Lower leg skin (tissue), 4 donors: ENCODE measurements around the gene ALDH7A1. TPM values are rescaled to one million over a fixed set of nuclear protein-coding genes. Genes with fewer than 3 reads are reported as not detected.

Source experiments
- DNase-seq, 2 donors: peaks; one replicate each; pipeline ENCODE4 v3.0.0-alpha.2; 2019; ENCODE audit warnings: low spot score in 2 of 2
- H3K4me3 ChIP-seq: fragments of 200-600 bp; sonication (generic); 2 replicates; pipeline ENCODE4 v1.5.1; 2017; ENCODE audit warnings: mild to moderate bottlenecking, low read depth; ENCODE audit not compliant: poor library complexity, severe bottlenecking
- CTCF ChIP-seq, 3 donors: fragments of 450-650 bp; IDR thresholded peaks; one replicate each; pipeline ENCODE4 v1.5.1; 2016; ENCODE audit warnings: antibody characterized with exemption in 3 of 3, mild to moderate bottlenecking in 3 of 3, moderate library complexity in 2 of 3
- POLR2A ChIP-seq, 2 donors: fragments of 450-650 bp; IDR thresholded peaks; one replicate each; pipeline ENCODE4 v1.6.1; 2016 to 2017; ENCODE audit warnings: antibody characterized with exemption in 2 of 2, mild to moderate bottlenecking in 1 of 2, moderate library complexity in 1 of 2
- WGBS, 2 donors: methylation state at CpG; one replicate each; pipeline ENCODE4 v1.1.5; 2018; 5-methylcytosine and 5-hydroxymethylcytosine counted together
- intact Hi-C: fragments of 100-400 bp; cut with DNase I; formaldehyde crosslinking; loops from one replicate; pipeline ENCODE4 v1.15.0; 2023; ENCODE audit warnings: low total_unique reads
- total RNA-seq, 4 donors: library from RNA; depleted of rRNA; stranded (reverse); fragments of >200 nt; gene quantifications; one replicate each; pipeline ENCODE4 v1.1.0, GENCODE V29; 2016

Gene ALDH7A1
- total RNA-seq, 4 donors from 2014 or later = 26.1 to 36.2 (median 31.4) TPM

DNA sequence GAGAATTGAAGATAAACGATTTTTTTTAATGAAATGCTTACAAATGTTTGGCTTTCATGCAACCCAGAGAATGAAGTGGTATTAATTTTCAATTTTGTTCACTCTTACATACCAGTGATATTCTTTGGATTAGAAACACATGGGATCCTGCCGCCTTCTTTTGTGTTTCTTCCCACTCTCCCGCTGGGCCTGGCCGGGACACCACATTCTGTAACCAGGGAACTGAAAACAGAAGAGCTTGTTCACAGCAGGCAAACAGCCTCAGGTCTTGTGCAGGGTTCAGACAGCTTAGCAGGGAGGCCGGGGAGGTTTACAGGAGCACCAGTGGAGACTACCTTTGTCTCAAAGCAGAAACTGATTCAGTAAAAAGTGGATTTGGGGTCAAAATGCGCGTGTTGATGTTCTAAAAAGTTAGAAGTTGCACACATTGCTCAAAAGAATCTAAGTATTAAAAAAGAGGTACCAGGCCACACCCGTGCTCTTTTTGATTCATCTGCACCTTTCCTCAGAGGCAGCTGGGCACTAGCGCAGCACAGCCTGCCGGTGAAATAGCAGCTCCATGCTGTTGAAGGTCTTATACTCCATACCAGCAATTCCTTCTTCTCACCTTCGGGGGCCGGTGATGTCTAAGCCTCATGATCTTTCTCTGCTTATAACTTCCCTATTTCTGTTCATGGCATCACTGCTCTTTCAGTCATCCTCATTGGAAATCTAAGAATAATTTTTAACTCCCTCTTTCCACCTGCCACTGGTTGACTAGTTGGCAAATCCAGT is 104.7 kb downstream of the ALDH7A1 start:
- intact Hi-C loops = no loop called here
- peak; percentile 57 to 88 for DNase-seq
- WGBS, 2 donors = 50 to 53% methylated on average over 12 of the region's 12 CpGs
- TF ChIP-seq CTCF (IDR thresholded peaks at IDR 0.05) (no peak), POLR2A (IDR thresholded peaks at IDR 0.05) (no peak)
- H3K4me3 ChIP-seq = no peak overlapping the region

- 76 to 81% methylated on average over 7 of the region's 7 CpGs for WGBS, 2 donors
- no peak for DNase-seq
- no peak overlapping the region for H3K4me3 ChIP-seq
- intact Hi-C loops = no loop called here
- TF ChIP-seq CTCF (IDR thresholded peaks at IDR 0.05) (no peak), POLR2A (IDR thresholded peaks at IDR 0.05) (no peak)
These were observed 106.5 kb downstream of the ALDH7A1 start for GRCh38 chr5:126488443-126489065.

- intact Hi-C loops = no loop called here
- TF ChIP-seq POLR2A (IDR thresholded peaks at IDR 0.05) = no peak
- no peak for TF ChIP-seq CTCF (IDR thresholded peaks at IDR 0.05)
- no peak for DNase-seq
- H3K4me3 ChIP-seq = no peak overlapping the region
These were observed 107.4 kb downstream of the ALDH7A1 start for GRCh38 chr5:126487596-126487995.

- H3K4me3 ChIP-seq = no peak overlapping the region
- DNase-seq = no peak
- TF ChIP-seq CTCF (IDR thresholded peaks at IDR 0.05) (no peak), POLR2A (IDR thresholded peaks at IDR 0.05) (no peak)
- WGBS, 2 donors = 46 to 52% methylated on average over 3 of the region's 3 CpGs
- intact Hi-C loops = no loop called here
These were observed 108.7 kb downstream of the ALDH7A1 start for GRCh38 chr5:126486332-126486731.

DNA sequence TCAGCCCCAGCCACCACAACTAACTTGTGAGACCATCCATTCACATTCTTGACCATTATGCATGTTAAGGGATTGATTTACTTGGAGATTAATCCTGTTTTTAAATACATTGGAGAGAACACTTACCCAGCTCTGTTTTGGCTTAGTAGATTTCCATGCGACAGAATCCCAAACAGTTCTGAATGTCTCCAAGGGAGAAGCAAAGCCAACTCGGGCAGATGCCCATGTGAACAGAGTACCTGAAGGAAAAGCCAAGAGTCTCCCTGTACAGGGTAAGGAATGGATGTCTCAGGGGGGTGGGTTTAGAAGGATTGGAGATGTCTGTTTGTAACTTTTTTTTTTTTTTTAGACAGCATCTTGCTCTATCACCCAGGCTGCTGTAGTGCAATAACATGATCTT is 110.8 kb downstream of the ALDH7A1 start:
- TF ChIP-seq CTCF (IDR thresholded peaks at IDR 0.05) (no peak), POLR2A (IDR thresholded peaks at IDR 0.05) (no peak)
- H3K4me3 ChIP-seq = no peak overlapping the region
- no peak for DNase-seq
- WGBS, 2 donors = 92 to 93% methylated on average over 2 of the region's 2 CpGs
- intact Hi-C loops = no loop called here
